GM13976 (cell line): ENCODE measurements around the gene ZCCHC7.
"Not testable (repeated sequence)": the region's sequence is repeated elsewhere in the genome, so short reads cannot be mapped to it uniquely, and the experiment has no call there.

ENCODE experiments used
- DNase-seq: peaks from one replicate; pipeline ENCODE4 v3.0.0; 2012; ENCODE audit warnings: low spot score
- CTCF ChIP-seq: IDR thresholded peaks from 2 replicates; pipeline ENCODE4 v1.5.1; 2012; ENCODE audit warnings: borderline replicate concordance, mild to moderate bottlenecking; ENCODE audit not compliant: insufficient read depth; ENCODE audit errors: extremely low read depth, missing control alignments, control extremely low read depth
- in situ Hi-C: fragments of 300-500 bp; cut with MboI; formaldehyde crosslinking; loops from one replicate; pipeline ENCODE4 v1.12.0; 2022; ENCODE audit warnings: low sequenced_read_pairs, mixed read lengths, inconsistent platforms; ENCODE audit not compliant: unreplicated experiment

Gene ZCCHC7

GRCh38 chr9:37295178-37295577 lies 174.8 kb downstream of the ZCCHC7 start:
- DNase-seq = no peak
- no peak for TF ChIP-seq CTCF
- in situ Hi-C loops = no loop called here

GRCh38 chr9:37295796-37296195 lies 175.4 kb downstream of the ZCCHC7 start:
- DNase-seq = no peak
- peak; percentile 36 for TF ChIP-seq CTCF
- in situ Hi-C loops = no loop called here

- TF ChIP-seq CTCF = no peak
- in situ Hi-C loops = no loop called here
- DNase-seq = no peak
Observed at GRCh38 chr9:37297592-37297991, 177.2 kb downstream of the ZCCHC7 start.

GRCh38 chr9:37300620-37301019 lies 180.2 kb downstream of the ZCCHC7 start:
- TF ChIP-seq CTCF = no peak
- DNase-seq = peak; percentile 24
- in situ Hi-C loops = no loop called here

GRCh38 chr9:37301042-37301853 lies 180.9 kb downstream of the ZCCHC7 start:
- TF ChIP-seq CTCF = no peak
- no peak for DNase-seq
- in situ Hi-C loops = no loop called here

- in situ Hi-C loops = no loop called here
- no peak for DNase-seq
- no peak for TF ChIP-seq CTCF
Observed at GRCh38 chr9:37301854-37302172, 181.4 kb downstream of the ZCCHC7 start.

- in situ Hi-C loops = no loop called here
- peak; percentile 62 for DNase-seq
- no peak for TF ChIP-seq CTCF
Observed at GRCh38 chr9:37302277-37302676, 181.9 kb downstream of the ZCCHC7 start.

GRCh38 chr9:37303272-37303671 lies 182.9 kb downstream of the ZCCHC7 start:
- in situ Hi-C loops, DNase-seq: not testable (repeated sequence)
